Stimulated activated CD8-positive, alpha-beta memory T cell treated with anti-CD3 and anti-CD28 coated beads, Interleukin-15, amount 100 ng/mL, for 4 hours (primary cell): Measurements from ENCODE around the gene ZMIZ1.
A peak's percentile ranks its signal among the peaks of the same experiment; 100 is the strongest.

Experiments used
- DNase-seq, 2 donors: peaks; one replicate each; pipeline ENCODE4 v3.0.0-alpha.2; 2020; ENCODE audit warnings: low read depth in 2 of 2

Gene ZMIZ1

DNA sequence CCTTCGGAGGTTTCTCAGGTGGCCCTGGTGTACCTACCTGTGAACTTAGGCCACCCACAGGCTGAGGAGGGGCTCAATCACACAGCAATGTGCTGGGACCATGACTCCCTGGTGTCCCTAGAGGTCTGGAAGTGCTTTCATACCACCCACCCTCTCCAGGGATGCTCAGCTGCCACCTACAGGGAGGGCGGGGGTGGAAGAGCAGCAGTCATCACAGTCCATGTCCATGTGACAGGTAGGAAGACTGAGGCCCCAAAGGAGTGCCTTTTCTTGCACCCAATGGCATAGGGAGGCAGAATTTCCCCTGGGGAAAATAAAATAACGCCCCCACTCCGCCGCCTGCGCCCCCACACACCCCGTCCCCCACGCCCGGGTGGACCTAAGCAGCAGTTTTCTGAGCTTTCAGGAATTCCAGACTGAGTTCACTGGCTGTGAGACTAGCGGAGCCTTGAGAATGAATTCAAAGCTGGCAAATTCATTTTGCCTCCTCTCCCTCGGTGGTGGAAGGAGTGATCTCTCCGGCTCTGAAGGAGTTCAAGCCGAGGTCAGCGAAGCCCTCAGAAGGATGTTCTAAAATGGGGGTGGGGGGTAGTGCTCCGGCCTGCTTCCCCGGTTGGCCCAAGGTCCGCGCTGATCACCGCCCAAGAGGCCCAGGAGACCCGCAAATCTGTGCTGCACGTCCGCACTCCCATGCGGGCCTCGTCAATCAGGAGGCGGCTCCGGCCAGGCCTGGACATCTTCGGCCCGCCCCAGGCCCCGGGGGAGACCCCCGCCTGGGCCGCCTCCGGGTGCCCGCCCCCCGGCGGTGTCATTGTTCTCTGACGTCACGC lies 2.1 kb upstream of the ZMIZ1 start:
- no peak for DNase-seq

DNA sequence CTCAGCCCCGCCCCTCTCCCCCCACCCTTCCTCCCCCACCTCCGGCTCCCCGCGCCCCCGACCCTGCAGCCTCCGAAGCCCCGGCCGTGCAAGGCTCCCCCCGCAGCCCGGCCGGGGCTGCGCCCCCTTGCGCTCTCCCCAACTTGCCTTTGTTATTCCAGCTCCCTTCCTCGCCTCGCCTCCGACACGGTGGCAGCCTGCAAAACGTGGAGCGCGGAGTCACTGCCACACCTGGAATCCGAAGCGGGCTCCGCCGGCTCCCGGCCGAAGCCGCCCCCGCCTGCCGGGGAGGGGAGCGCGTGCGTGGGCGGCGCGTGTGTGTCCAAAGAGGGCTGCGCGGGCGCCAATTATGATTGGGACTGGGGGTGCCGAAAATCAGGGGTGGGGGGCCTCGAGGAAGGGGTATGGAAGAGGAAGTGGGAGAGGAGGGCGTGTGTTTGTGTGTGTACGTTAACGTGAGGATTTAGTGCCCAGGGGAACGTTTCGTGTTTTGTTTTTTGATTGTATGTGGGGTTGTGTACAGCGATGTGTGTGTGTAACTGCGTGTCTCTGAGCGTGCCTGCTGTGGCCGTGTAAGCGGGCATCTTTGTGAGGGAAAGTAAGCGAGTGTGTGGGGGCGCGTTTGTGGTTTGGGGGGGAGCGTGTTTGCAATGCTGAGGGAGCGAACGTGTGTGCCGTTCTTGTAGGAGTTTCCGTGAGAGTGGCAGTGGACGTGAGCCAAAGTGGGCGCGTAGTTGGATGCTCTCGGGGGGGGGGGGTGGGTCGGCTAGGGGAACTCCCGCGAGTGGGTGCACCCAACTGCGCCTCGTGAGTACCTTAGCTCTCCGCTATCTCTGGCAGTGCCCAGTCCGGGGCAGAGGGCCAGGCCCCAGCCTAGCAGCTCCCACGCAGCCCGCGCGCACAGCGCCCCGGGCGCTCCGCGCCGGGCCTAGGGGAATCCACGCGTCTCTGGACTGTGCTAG lies 1.2 kb upstream of the ZMIZ1 start:
- DNase-seq, result peak; percentile 63 to 68

DNA sequence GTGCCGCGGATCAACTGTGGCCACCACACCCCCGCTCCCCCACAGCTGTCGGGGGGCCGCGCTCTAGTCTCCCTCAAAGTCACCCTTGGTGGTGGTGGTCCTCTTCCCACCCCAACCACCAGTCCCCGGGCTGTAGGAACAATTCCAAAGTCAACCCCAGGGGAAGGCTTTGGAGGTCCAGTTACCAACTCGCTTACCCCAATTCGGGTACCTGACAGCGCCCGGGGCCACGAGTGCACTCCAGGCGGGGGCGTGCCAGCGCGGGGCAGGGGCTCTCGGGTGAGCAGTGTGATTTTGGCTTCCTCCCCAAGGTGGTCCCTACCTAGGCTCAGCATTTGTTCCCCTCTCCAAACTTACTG lies 584 bp upstream of the ZMIZ1 start:
- no peak for DNase-seq

DNA sequence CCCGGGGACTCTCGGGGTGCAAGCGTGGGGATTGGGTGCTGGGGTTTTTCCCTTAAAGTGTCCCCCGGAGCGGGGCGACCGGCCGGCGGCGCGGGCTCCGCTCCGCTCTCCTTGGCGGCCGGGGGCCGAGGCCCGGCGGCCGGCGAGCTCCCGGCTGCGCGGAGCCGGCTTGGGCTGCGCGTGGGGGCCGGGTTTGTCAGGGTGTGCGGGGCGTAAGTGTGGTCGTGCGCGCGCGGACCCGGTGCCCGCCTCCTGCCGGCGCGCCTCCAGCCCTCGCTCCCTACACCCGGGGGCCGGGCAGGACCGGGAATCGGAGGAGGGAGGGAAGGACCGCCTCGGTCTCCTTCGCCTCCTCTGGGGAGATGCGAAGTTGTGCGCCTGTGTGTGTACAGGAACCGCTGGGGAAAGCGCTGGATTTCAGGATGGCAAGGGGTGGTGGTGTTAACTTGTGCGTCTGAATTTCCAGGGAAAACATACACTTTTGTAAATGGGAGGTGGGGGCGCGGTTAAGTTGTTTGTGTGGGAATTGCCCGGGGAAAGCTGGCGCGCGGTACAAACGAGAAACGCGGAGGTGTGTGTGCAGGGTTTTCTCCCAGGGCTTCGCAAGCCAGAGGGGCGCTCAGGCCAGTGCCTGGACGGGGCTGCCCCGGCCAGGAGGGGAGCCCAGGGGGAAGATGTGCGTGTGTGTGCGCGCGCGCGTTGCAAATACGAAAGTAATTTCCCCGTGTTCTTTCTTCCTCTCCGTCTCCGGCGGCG lies 737 bp downstream of the ZMIZ1 start:
- DNase-seq, result peak; percentile 32 to 36

DNA sequence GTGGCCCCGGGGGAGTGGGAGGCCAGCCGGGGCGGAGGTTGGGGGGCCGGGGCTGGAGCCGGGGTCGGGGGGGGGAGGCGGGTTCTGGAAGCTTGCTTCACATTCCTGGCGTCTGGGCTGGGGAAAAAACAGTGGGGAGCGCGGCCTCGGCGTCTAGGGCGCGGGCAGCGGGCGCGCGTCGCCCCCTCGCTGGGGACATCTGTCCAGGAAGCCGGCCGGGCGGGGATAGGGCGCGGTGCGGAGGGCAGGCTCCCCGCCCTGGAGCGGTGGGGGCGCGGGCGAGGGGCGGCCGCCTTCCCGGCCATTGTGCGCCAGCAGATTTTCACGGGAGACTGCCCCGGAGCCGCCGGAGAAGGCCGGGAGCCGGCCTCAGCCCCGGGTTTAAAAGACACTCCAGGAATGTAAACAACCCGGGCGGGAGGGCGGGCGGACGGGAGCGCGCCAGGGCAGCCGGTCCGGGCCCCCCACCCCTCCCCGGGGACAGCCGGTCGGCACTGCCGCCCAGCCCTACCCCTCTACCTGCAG lies 1.4 kb downstream of the ZMIZ1 start:
- no peak for DNase-seq

DNA sequence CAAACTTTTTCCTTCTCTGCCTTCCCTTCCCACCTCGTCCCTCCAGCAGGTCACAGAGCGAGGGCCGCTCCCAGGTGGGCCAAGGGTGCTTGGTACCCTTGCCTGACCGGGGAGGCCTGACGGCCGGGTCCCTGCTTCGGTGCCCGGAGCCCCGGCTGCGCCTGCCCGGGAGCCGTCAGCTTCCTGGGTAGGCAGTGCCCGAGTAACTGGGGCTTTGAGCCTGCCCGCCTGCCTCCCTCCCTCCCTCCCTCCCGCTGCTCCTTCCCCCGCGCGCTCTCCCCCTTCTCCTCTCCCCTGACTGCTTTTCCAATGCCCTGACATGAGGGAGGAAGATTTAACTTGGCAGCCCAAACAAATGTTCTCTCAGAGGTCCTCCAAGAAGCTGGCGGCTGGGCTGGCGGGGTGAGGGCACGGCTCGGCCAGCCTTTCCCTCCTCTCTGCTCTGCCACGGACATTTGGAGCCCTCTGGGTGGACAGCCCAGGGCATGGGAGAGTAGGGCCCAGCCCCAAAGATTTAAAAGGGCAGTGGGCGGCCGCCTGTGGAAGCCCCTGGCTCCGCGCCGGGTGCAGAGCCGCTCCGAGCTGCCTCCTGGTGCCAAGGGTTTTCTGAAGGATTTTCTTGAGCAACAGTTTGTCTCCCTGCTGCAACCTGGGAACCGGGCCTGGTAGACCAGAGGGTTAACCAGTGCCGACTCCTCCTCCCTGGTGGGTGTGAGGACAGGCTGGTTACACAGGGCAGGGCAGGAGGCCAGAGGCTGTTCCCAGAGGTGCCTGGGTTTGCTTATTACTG lies 2.0 kb downstream of the ZMIZ1 start:
- no peak for DNase-seq

DNA sequence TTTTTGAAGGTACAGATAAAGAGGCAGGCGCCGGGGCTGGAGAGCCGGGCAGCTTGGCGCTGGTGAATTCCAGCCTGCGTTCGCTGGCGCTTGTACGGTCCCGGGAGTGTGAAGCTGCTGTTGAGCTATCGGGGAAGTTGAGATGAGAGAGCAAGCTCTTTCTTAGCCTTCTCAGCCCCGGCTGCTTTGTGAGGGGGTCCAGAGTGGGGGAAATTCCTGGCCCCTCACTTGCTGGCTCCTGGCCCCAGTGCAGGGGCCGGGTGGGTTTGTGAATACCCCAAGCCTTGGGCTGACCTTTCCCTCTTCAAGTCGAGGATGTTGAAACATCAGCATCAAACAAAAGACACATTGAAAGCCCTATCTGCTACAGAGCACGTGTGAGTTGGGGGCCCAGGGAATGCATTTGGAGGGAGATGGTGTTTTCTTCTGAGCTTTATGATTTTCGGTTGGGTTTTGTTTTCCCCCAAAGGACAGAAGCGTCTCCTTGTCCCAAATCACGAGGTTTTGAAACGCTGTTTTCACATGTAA lies 2.7 kb downstream of the ZMIZ1 start:
- no peak for DNase-seq

DNA sequence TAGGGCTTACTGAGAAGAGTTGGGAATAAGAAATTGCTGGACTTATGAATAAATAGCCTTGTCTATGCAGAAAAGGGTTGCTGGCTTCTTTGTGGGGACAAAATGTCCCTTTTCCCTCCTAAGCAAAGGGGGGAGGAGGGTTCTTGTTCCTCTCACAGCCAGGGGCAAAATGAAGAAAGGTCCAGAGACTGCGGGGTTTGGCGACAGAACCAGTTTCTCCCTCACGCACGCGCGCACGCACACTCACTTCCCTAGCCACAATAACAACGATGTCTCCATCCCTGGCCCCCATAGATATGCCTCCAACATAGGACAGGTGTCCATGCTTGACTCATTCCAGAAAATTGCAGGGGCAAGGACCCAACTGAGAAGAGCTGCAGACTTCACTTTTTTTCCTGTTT lies 3.3 kb downstream of the ZMIZ1 start:
- DNase-seq, result no peak

DNA sequence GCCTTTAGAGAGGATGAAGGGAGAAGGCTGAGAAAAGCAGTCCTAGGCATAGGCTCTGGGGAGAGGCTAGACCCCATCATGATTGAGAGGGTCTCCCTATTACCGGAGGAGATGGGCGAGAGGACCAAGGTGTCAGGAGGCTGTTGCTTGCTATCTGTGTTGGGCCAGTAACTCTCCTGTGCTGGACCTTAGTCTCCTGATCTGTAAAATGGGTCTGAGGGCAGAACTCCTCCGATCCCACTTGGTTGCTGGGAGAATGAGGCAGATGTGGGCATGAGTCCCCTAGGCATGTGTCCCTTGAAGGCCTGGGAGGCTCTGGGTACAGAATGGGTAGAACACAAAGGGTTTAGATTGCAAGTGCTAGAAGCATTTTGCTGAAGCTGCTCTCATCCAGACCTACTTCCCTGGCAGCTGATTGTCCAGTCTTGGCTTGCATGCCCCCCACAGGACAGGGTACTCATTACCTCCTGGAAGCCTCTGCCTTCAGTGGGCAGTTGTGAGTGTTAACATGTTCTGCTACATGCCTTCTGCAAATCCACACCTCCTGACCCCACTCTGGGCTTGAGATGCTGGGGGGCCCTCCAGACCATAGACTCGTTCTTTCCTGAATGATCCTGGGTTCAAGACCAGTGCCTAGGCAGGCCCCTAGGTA lies 4.4 kb downstream of the ZMIZ1 start:
- no peak for DNase-seq

DNA sequence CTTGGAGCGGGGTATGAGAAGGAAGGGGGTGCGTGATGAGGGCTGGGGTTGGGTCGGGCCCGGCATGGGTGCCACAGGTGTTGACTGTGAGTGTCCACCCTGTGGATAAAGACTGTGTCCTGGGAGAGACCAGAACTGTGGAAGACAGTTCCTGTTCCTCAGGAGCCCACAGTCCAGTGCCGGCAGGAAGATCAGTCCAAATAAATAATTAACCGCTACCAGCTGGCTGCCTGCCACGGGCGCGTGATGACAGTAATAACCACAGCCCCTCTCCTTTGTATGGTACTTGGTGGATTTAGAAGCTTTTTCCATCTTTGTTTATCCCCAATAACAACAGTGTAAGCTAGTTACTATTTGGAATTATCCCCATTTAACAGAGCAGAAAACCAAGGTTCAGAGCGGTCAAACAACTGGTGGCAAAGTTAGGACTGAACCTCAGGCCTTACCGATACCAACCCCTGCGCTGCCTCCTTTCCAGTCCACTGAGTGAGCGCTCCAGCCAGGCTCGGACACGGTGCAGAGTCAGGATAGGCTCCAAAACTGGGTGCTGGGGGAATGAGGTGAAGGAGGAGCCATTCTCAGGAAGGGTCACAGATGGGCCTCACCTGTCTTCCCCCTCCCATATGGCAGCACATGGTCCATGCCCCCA lies 5.1 kb downstream of the ZMIZ1 start:
- DNase-seq, result no peak

DNA sequence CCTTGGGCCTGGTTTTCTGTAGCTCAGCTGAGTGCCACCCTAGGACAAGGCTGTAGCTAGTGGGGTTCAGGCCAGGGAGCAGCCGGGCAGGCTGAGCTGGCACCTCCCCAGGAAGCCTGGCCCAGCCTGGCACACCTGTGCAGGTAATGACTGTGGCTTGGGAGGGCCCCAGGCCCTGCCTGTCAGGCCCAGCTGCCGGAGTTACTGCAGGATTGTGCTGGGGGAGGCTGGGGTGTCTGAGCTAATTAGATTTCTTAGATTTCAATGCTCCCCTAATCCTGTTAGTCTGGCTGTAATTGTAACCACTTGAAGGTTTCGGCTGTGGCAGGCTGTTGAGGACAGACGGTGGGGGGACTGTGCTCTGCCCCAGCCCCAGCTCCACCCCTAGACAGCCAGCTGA lies 6.0 kb downstream of the ZMIZ1 start:
- DNase-seq, result no peak

DNA sequence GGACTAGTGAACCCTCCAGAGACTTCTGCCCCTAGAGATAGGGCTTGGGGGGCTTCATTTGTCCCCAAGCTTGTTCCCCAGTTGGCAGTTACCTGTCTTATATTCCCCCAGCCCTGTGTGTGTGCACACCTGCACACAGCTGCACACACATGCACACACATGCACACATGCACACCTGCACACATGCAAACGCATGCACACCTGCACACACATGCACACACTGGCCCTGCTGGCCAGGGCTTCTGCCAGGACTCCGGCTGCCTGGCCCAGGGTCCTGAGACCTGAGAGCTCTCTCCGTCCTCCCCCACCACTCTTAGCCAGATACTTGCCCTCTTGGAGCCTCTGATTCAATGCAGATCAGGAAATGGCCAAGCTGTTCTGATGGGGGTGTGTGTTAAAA lies 6.7 kb downstream of the ZMIZ1 start:
- no peak for DNase-seq

DNA sequence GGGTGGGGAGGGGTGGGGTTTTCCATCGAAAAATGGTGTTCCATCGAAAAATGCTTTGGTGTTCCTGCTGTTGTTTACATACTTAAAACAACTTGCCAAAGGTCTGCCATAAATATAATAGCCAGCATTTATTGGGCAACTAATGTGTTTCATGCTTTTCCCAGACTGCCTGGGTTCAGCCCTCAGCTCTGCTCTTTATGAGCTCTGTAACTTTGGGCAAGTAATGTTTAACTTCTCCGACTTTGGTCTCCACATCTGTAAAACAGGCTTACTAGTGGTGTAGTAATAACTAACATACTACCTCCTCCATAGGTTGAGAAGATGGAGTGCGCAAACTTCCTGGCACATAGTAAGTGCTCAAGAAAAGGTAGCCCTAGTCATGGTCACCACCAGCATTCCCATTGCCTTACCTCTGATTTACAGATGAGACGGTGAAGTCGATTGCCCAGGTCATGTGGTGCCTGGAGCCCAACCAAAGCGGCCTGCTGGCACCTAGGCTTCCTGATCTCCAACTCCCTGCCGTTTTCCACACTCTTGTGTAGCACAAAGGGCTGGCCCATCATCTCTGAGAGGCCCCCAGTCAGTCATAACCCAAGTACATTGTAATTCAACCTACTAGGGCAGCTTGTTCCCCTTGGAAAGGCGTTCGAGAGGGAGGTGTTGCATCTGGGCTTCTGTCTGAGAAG lies 8.9 kb downstream of the ZMIZ1 start:
- DNase-seq, result no peak

DNA sequence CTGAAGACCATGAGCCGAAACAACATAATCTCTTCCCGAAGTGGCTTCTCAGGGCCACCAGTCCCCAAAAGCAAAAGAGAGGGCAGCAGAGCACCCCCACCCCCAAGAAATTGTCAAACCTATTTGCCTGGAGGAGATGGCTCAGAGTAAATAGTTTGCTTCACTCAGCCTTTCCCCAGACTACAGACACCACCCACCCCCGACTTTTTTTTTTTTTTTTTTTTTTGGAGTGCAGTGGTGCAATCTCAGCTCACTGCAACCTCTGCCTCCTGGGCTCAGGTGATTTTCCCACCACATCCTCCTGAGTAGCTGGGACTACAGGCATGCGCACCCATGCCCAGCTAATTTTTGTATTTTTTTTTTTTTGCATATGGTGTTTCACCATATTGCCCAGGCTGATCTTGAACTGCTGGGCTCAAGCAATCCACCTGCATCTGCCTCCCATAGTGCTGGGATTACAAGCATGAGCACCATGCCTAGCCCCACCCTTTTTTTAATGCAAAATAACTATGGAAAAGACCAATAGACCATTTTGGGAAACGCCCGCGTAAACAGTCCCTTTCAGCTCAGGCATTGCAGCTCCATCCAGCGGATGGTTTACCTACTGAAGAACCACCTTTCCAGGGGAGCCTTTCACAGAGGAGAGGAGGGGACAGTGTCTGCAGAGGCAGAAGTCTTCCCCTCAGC lies 9.7 kb downstream of the ZMIZ1 start:
- DNase-seq, result no peak

DNA sequence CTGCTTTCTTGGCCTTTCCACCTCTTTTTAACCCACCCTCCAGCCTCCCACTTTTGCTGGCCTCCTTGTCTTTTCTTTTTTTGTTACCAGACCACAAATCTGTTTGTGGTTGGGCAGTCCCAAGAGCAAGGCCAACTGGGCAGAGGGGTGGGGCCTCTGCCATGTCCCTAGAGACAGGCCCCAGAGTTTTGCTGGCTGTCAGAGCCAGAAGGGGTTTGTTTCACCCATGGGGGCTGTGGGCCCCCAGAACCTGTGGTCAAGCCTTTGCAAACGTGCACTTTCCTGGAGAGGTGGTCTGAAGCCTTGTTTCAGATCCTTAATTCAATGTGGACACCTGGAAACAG lies 10.3 kb downstream of the ZMIZ1 start:
- DNase-seq, result no peak

DNA sequence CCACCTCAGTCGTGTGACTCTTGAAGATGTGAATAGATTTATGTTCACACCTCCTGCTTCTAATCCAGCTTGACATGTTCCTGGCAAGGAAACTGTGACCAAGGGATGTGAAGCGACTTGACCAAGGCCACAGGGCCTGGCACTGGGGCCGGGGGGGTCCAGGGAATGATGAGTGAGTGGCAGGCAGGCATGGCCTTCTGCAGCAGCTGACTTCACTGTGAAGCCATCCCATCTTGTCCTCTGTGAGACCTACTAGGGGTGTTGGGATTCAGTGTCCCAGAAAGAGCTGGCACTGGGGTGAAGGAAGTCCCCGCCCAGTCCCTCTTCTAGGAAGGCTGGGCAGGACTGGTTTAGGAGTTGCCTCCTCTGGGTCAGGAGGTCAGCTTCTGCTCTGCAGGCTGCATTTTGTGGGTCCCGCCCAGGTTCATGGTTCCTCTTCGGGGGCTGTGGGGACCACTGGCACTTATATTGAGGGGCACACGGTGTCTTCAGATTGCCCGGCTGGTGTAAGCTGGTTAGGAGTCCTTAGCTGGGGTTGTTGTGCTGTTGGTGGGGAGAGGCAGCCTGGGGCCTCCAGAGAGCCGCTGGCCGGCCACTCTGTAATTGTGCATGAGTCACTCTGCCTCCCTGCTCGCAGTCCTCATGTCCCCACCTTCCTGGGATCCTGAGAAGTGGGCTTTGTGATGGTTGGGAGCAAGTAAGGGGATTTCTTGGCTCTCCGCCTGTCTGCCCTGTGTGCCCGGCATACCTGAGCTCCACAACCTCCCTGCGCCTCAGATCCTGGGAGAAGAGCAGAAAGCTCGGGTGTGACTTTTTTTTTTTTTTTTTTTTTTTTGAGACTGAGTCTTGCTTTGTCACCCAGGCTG lies 11.0 kb downstream of the ZMIZ1 start:
- DNase-seq, result no peak

DNA sequence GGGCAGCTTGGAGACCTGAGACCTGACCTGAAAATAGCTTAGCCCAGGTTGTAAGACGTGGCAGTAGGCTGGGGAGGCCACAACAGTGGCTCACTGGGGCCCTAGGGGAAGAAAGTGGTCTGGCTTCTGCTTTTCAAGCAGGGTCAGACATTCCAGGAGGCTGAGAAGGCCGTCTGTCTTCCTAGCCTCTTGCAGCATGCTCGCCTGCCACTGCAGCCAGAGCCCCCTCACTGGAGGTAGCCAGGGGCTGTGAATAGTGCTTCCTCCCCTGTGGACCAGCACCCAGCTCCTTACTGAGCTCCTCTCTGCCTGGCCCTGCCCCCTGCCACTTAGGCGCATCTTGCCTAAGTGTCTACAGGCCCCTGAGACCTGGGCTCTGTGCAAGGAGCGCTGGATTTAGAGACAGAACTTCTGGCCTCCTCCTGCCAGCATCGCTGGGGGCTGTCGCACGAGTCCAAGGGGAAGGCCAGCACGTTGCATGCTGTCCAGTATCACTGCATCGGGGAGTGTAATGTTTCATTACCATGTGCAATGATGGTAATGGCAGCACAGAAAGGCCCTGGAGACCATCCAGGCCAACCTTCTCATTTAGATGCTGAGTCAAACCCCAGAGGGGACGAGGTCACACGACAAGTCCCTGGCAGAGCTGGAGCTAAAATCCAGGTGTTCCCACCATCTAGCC lies 12.7 kb downstream of the ZMIZ1 start:
- DNase-seq, result no peak
